Renal pelvis (tissue), 4 donors: ENCODE data around the gene ZNF331. TPM values are rescaled to one million over a fixed set of nuclear protein-coding genes. Genes with fewer than 3 reads are reported as not detected.

ENCODE experiments used
- DNase-seq: peaks from one replicate; pipeline ENCODE4 v3.0.0-alpha.2; 2013
- polyA plus RNA-seq, 3 donors: library from polyadenylated mRNA; unstranded; fragments of 120-200 nt; gene quantifications; one replicate each; pipeline ENCODE4 v1.2.1, GENCODE V29; 2013; ENCODE audit not compliant: insufficient read length in 3 of 3

The ZNF331 gene
- polyA plus RNA-seq, 3 donors: 14.4 to 23.7 (median 22.4) TPM

DNA sequence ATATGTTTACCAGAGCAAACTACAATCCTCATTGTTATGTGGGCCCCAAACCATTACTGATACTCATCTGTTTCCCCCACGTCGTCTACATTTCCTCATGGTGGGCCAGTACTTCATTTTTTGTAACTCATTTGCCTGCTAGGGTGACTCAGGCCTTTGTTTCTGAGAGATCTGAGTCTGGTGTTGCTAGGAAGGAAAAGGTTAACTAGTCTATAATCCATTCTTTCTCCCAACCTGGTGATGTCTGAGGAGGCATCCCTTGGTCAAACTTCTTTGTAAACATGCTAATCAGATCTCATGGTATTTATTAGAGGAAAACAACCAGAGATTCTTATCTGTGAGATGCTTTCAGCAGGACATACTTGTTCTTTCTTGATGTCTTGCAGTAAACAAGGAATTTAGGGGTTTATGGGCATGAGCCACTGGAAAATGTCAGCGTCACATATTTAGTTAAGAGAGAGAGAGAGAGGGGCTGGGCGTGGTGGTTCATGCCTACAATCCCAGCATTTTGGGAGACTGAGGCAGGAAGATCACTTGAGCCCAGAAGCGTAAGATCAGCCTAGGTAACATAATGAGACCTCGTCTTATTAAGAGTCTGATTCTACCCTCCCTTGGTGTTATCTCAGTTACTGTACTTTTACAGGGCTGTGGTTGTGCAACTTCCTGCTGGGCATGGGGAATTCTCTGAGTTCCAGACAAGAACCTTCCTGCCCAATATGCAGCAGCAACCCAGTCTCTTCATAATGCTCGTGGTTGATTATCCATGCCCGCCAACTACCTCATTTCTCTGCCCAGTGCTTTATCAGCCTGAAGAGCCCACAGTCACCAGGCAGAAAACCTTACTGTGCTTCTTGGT lies 84.2 kb downstream of the ZNF331 start:
- no peak for DNase-seq

DNA sequence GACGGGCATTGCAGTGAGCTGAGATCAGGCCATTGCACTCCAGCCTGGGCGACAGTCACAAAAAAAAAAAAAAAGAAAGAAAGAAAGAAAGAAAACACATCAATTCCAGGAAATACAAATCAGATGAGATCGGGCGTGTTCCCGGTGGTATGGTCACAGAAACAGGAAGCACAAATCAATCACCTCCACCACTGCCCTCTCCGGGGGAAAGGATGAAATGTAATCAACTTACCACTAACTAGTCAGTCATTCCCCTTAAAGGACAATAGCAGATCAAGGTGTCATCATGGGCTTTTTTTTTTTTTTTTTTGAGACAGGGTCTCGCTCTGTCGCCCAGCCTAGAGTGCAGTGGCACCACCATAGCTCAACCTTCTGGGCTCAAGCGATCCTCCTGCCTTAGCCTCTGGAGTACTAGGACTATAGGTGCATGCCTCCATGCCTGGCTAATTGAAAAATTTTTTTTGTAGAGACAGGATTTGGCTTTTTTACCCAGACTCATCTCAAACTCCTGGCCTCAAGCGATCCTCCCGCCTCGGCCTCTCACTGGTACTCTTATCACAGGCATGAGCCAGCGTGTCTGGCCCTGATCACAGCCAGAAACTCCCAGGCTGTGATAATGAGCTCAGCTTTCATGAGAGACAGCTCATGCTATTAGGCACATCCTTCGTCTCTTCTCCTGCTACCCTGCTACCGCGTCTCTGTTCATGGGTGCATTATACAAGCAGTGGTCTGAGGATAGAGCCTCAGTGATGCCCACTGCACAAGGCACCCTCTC lies 87.0 kb downstream of the ZNF331 start:
- DNase-seq: no peak

DNA sequence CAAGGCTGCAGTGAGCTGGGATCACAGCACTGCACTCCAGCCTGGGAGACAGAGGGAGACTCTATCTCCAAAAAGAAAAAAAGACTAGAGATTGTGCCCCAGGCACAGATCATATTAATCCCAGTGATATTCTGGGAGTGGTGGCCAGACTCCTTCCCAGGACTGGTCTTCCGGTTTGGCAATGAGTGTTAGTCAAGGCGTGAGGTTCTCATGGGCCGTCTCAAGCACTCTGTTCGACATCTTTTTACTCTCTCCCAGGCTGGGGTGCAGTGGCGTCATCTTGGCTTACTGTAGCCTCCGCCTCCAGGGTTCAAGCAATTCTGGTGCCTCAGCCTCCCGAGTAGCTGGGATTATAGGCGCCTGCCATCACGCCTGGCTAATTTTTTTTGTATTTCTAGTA lies 88.5 kb downstream of the ZNF331 start:
- no peak for DNase-seq

DNA sequence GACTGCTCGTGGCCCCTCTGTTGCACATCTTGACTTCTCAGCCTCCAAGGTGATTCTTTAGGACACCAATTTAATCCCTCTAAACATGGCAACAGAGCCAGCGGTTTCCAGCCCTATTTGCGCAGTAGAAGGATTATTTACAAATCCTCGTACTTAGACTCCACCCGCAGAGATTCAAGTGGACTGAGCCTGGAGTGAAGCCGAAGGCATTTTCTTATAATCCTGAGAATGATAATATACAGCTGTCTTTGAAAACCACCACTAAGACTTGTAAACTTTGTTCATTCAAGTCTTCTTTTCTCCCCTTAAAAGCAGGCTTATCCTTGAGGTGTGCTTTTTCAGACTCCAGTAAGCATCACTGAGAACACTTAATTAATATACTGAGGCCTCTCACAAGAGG lies 89.0 kb downstream of the ZNF331 start:
- no peak for DNase-seq

Other genes with a start within 250 kb of the ZNF331 start
- 1 to 10 TPM; 7.7 to 9.8 (median 8.1) TPM for gene ZNF845, start 204.4 kb upstream of the ZNF331 start, polyA plus RNA-seq
- gene ZNF525, start 172.4 kb upstream of the ZNF331 start, polyA plus RNA-seq: 10 to 100 TPM; 10.8 to 17.7 (median 13.4) TPM
- 10 to 100 TPM in 2 of 3 donors, 1 to 10 TPM in 1; 9.5 to 17.3 (median 12.6) TPM for gene ZNF765, start 143.0 kb upstream of the ZNF331 start, polyA plus RNA-seq
- 10 to 100 TPM; 11.7 to 18.9 (median 13.6) TPM for gene ZNF761, start 106.2 kb upstream of the ZNF331 start, polyA plus RNA-seq
- 1 to 10 TPM; 5.7 to 8.0 (median 5.9) TPM for gene ZNF813, start 70.4 kb upstream of the ZNF331 start, polyA plus RNA-seq
- gene DPRX, start 93.9 kb downstream of the ZNF331 start, polyA plus RNA-seq: not detected